Activated B cell treated with CpG ODN at 0.5 μM for 24 hours (primary cell): ENCODE measurements around the gene QKI. TPM values are rescaled to one million over a fixed set of nuclear protein-coding genes. Genes with fewer than 3 reads are reported as not detected.

Experiments
- ATAC-seq: fragments of 200-7000 bp; cut with Tn5 transposase; one replicate; pipeline ENCODE4 v1.10.0; 2021; ENCODE audit warnings: low read depth, mild to moderate bottlenecking, moderate library complexity
- CTCF ChIA-PET: fragments of 350-600 bp; sonication (Branson Sonifier 250); formaldehyde crosslinking; loops from one replicate; lab custom pipeline; 2021; ENCODE audit warnings: antibody characterized with exemption; lab: Charles Lee
- POLR2A ChIA-PET: fragments of 350-600 bp; sonication (Branson Sonifier 250); formaldehyde crosslinking; loops from one replicate; lab custom pipeline; 2021; ENCODE audit warnings: antibody characterized with exemption; lab: Charles Lee
- DNase-seq: peaks from one replicate; pipeline ENCODE4 v3.0.0; 2022
- H3K27ac Mint-ChIP-seq: one replicate; pipeline ENCODE4 v1.8.0; 2020; ENCODE audit warnings: mixed read lengths
- H3K27me3 Mint-ChIP-seq: one replicate; pipeline ENCODE4 v1.8.0; 2021; ENCODE audit warnings: mixed read lengths
- H3K36me3 Mint-ChIP-seq: one replicate; pipeline ENCODE4 v1.8.0; 2021; ENCODE audit warnings: low read depth, mixed read lengths
- H3K4me1 Mint-ChIP-seq: one replicate; pipeline ENCODE4 v1.8.0; 2021; ENCODE audit warnings: mixed read lengths
- H3K4me3 Mint-ChIP-seq: one replicate; pipeline ENCODE4 v1.8.0; 2020; ENCODE audit warnings: mild to moderate bottlenecking, mixed read lengths
- H3K9me3 Mint-ChIP-seq: one replicate; pipeline ENCODE4 v1.8.0; 2020; ENCODE audit warnings: mixed read lengths
- intact Hi-C: fragments of 100-400 bp; cut with micrococcal nuclease; formaldehyde crosslinking; loops from one replicate; pipeline ENCODE4 v1.15.1; 2024
- total RNA-seq: library from RNA; stranded (reverse); gene quantifications from 2 replicates; pipeline ENCODE4 v1.2.3, GENCODE V29; 2022
- TF ChIP-seq, protein P1 (sequence below): fragments of 200-600 bp; IDR thresholded peaks from one replicate; pipeline ENCODE4 v1.8.0; 2022; ENCODE audit warnings: antibody characterized with exemption, mild to moderate bottlenecking

The QKI gene
- total RNA-seq, 1 donor from 2014 or later, result 61.5 TPM

DNA sequence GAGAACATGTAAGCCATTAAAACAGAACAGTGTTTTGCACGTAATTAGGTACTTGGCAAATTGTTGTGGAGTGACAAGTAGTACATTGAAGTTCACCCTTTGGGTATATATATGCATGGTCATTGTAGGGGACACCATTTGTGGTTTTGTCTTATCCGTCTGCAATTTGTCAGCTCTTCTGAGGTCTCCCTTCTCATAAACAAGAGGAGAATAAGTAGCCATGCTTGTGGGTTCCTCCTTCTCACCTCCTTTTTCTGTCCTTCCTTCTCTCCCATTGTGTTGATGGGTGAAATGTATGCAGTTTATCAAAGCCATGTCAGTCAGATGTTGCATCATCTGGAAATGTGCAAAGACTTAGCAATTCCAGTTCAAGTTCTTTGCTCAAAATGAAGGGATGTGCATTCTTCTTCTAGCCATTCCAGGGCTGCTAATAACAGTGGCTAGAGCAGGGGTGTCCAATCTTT, 70.9 kb downstream of the QKI start:
- TF ChIP-seq, protein P1, sequence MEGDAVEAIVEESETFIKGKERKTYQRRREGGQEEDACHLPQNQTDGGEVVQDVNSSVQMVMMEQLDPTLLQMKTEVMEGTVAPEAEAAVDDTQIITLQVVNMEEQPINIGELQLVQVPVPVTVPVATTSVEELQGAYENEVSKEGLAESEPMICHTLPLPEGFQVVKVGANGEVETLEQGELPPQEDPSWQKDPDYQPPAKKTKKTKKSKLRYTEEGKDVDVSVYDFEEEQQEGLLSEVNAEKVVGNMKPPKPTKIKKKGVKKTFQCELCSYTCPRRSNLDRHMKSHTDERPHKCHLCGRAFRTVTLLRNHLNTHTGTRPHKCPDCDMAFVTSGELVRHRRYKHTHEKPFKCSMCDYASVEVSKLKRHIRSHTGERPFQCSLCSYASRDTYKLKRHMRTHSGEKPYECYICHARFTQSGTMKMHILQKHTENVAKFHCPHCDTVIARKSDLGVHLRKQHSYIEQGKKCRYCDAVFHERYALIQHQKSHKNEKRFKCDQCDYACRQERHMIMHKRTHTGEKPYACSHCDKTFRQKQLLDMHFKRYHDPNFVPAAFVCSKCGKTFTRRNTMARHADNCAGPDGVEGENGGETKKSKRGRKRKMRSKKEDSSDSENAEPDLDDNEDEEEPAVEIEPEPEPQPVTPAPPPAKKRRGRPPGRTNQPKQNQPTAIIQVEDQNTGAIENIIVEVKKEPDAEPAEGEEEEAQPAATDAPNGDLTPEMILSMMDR, result no peak
- ATAC-seq (no peak), DNase-seq (no peak)
- Mint-ChIP-seq H3K4me3 (no peak overlapping the region), H3K27me3 (no peaks in the 10 kb centered on the region), H3K27ac (no peak overlapping the region), H3K4me1 (peaks cover 43% of the 10 kb centered on the region), H3K36me3 (peaks cover 22% of the 10 kb centered on the region), H3K9me3 (no peaks in the 10 kb centered on the region)
- intact Hi-C loops, result no loop called here
- CTCF ChIA-PET, result no interaction called here
- POLR2A ChIA-PET, result no interaction called here

- CTCF ChIA-PET, result no interaction called here
- Mint-ChIP-seq H3K9me3 (no peaks in the 10 kb centered on the region), H3K36me3 (peaks cover 15% of the 10 kb centered on the region), H3K27me3 (no peaks in the 10 kb centered on the region), H3K4me1 (peaks cover 49% of the 10 kb centered on the region), H3K4me3 (no peak overlapping the region), H3K27ac (no peak overlapping the region)
- TF ChIP-seq, protein P1, result no peak
- intact Hi-C loops, result no loop called here
- ATAC-seq (no peak), DNase-seq (no peak)
- POLR2A ChIA-PET, result no interaction called here
Measured at GRCh38 chr6:163486821-163487220, 72.3 kb downstream of the QKI start.

DNA sequence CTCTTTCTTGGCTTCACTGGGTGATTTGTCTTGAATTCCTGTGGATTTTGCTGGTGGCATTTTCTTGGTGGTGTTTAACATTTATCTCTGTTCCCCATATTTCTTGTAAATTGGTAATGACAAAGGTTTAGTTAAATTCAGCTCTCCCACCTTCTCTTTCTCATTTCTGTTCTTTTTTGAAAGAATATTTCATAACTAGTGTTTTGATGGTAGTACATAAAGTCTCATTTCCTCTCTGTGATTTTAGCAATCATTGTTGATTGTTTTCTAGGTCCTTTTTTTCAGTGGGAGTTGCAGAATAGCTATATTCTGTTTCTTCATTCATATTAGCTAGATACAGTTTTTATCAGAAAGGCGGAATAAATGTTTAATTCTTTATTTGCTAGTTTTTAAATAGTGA, 73.1 kb downstream of the QKI start:
- Mint-ChIP-seq H3K27ac (no peak overlapping the region), H3K36me3 (peaks cover 10% of the 10 kb centered on the region), H3K4me3 (no peak overlapping the region), H3K9me3 (no peaks in the 10 kb centered on the region), H3K27me3 (no peaks in the 10 kb centered on the region), H3K4me1 (peaks cover 49% of the 10 kb centered on the region)
- POLR2A ChIA-PET, result interaction anchor here (0.6 kb wide), 1 partner anchor 388 kb away, joined by 7 read pairs; no protein-coding TSS in a partner anchor
- ATAC-seq, result no peak
- TF ChIP-seq, protein P1, result no peak
- no peak for DNase-seq
- intact Hi-C loops, result no loop called here
- CTCF ChIA-PET, result interaction anchor here (1.2 kb wide), 1 partner anchor 11 kb away, joined by 3 read pairs; no protein-coding TSS in a partner anchor

- Mint-ChIP-seq H3K27me3 (no peaks in the 10 kb centered on the region), H3K4me1 (peaks cover 52% of the 10 kb centered on the region), H3K4me3 (no peak overlapping the region), H3K36me3 (peaks cover 8% of the 10 kb centered on the region), H3K27ac (no peak overlapping the region), H3K9me3 (no peaks in the 10 kb centered on the region)
- ChIA-PET CTCF (no interaction called here), POLR2A (no interaction called here)
- intact Hi-C loops, result no loop called here
- ATAC-seq (no peak), DNase-seq (no peak)
- TF ChIP-seq, protein P1, result no peak
Measured at GRCh38 chr6:163489584-163489983, 75.1 kb downstream of the QKI start.

DNA sequence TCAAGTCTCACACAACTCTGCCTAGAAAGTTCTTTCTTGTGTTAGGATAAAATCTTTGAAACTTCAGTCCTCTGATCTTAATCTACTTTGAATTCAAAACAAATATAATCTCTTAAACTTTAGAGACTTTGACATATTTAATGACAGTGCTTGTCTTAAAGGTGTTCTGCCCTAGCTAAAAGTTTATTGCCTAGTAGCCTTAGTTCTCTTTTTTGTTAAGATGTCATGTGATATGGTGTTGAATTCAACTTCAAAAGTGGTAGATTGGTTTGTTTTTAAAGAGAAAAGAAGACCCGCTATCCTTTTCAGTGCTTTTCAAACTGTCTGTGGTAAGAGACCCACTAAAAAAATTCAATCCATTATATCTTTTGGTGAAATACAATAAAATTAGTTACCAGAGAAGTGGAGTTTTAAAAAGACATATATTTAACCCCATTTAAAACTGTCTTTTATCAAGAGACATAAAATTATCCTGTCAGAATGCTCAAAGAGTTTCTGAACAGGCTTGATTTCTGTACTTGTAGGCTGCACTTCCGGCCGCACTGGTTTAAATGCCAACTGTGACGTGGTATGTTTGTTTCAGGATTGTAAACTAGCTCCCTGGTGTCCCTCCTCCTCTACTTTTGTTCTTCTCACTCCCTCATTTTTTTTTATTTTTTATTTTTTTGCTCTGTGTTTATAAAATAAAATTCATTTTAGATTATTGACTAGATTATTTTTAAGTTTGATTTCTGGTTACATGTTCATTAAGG, 76.5 kb downstream of the QKI start:
- H3K9me3 Mint-ChIP-seq, result no peaks in the 10 kb centered on the region
- no peak for DNase-seq
- no peak overlapping the region for H3K4me3 Mint-ChIP-seq
- CTCF ChIA-PET, result no interaction called here
- ATAC-seq, result no peak
- POLR2A ChIA-PET, result no interaction called here
- H3K27me3 Mint-ChIP-seq, result no peaks in the 10 kb centered on the region
- TF ChIP-seq, protein P1, result no peak
- intact Hi-C loops, result no loop called here
- peaks cover 56% of the 10 kb centered on the region for H3K4me1 Mint-ChIP-seq
- H3K27ac Mint-ChIP-seq, result no peak overlapping the region
- H3K36me3 Mint-ChIP-seq, result peaks cover 8% of the 10 kb centered on the region
